Measurements from ENCODE around the gene AAMP.

- TF ChIP-seq CTCF (IDR thresholded peaks at IDR 0.05; ENCODE audit: poor library complexity) (no peak), EZH2phosphoT487 (IDR thresholded peaks at IDR 0.05; ENCODE audit: low read depth, severe bottlenecking, unreplicated experiment) (no peak)
Observed at GRCh38 chr2:218281449-218281848, 11.5 kb upstream of the AAMP start.

Measured in hepatocyte (in vitro differentiated cells).